Measurements from ENCODE around the gene NEURL1B.
"Not testable (repeated sequence)": the region's sequence is repeated elsewhere in the genome, so short reads cannot be mapped to it uniquely, and the experiment has no call there.

NEURL1B gene

GRCh38 chr5:172634106-172634899, 6.8 kb upstream of the NEURL1B start:
- DNase-seq (ENCODE audit: low read depth in 3 of 3) = no peak

DNA sequence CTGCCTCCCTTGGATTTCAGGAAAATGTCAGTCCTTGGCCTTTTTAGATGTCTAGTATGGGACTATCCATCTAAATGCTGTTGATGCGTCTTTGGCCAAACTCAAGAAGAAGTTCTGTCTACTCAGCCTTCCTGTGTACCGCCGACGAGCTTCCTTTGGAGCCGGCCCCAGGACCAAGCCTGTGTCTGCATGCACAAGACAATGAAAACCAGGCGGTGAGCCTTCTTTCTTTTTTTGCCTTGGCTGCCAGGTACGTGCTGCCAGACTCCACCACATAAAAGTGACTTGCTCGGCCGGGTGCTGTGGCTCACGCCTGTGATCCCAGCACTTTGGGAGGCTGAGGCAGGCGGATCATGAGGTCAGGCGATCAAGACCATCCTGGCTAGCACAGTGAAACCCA, 6.0 kb upstream of the NEURL1B start:
- DNase-seq (ENCODE audit: low read depth in 3 of 3) = no peak

DNA sequence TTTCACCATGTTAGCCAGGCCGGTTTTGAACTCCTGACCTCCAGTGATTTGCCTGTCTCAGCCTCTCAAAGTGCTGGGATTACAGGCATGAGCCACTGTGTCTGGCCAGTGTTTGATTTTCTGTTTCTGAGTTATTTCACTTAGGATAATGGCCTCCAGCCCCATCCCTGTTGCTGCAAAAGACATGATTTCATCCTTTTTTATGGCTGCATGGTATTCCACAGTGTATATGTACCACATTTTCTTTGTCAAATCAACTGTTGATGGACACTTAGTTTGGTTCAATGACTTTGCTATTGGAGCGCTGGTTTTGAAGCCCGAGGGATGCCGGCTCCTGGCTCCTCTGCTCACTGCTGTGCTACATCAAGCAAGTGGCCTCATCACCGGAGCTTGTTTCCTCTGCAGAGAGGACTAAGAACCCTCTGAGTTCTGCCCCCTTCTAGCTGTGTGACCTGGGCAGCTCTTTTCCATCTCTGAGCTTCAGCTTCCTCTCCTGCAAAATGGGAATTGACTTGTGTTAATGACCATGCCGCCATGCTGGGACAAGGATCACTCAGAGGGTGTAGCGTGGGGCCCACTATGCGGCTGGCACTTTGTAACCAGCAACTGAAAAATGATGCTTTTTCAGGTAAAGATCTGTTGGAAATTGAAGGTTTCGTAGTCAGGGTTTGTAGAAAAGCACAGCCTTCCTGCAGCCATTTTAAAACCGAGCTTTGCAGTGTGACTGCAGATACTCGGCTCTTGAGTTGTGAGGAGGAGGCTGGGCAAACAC, 4.6 kb upstream of the NEURL1B start:
- DNase-seq (ENCODE audit: low read depth in 3 of 3) = no peak

GRCh38 chr5:172637110-172637580, 3.9 kb upstream of the NEURL1B start:
- DNase-seq (ENCODE audit: low read depth in 3 of 3) = no peak

DNA sequence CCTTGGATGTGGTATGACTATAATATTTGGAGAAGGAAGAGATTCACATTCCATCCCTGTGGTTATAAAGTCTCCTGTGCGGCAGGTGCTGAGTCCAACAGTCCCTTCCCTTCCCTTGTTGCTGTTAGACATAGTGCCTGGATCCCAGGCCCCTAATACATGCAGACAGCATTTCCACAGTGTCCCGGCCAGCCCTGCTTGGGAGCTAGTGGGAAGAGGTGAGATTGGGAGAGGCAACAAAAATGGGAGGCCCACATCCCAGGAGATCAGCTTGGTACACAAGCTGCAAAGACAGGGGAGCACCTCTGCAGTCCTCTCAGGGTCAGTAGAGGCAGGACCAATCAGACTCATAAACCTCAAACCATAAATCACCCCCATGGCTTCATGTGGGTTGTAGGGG, 3.3 kb upstream of the NEURL1B start:
- DNase-seq (ENCODE audit: low read depth in 3 of 3) = no peak

GRCh38 chr5:172638209-172638768, 2.8 kb upstream of the NEURL1B start:
- no peak for DNase-seq (ENCODE audit: low read depth in 3 of 3)

DNA sequence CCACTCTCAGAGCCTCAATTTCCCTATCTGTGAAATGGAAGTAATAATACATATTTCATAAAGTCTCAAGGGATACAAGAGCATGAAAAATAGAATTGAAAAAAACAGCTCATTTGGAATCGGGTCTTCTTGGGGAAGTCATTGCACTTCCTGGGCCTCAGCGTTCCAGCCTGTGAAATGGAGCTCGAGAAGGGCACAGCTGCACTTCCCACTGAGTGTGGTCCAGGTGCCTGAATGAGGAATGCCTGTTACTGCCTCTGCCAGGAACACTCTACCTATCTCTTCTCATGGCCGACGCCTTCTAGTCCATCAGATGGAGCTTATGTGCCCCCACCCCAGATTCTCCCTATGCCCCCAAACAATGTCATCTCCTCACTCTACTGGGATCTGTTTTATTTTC, 924 bp upstream of the NEURL1B start:
- no peak for DNase-seq (ENCODE audit: low read depth in 3 of 3)

DNA sequence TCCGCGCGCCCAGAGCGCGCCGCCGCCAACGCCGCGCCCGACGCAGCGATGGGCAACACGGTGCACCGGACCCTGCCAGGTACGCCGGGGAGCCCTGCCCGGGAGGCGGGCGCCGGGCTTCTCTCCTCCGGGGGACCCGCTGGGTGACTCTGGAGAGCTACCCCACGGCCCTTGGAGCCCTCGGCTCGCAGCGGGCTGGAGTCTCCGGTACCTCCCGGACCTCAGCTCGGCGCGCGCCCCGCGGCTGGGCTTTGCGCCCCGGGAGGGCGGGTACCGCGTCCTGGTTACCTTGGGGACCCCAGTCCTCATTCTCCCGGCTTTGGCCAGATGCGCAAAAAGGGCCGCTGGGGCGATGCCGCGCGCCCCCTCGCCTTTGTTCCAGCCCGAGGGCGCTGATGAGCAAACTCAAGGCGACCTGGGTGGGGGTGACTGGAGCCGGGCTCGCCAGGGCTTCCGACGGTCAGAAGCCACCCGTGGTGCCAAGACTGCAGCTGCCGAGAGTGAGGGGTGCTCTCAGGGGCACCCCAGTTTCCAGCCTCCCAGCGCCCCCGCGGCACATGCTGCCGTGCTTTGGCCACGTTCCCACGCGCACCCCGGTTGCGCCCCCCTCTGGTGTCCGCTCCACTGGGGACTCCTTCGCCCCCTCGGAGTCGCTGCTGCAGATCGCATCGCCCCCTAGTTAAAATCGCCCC, 442 bp downstream of the NEURL1B start:
- DNase-seq (ENCODE audit: low read depth in 3 of 3) = no peak

DNA sequence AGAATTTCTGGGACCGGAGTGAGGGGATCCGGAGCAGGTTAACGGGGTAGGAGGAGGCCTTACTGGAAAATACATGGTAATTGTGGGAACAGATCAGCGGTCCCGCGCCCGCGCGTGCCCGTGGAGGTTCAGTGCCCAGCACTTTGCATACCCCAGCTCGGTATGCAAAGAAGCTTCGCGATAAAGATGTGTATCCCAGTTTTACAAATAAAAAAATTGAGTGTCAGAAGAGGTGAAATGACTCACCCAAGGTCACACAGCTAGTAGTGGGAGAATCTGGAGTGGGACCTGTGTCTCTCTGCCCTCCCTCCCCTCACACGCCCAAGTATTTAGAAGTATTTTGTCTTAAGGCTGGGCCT, 967 bp downstream of the NEURL1B start:
- no peak for DNase-seq (ENCODE audit: low read depth in 3 of 3)

DNA sequence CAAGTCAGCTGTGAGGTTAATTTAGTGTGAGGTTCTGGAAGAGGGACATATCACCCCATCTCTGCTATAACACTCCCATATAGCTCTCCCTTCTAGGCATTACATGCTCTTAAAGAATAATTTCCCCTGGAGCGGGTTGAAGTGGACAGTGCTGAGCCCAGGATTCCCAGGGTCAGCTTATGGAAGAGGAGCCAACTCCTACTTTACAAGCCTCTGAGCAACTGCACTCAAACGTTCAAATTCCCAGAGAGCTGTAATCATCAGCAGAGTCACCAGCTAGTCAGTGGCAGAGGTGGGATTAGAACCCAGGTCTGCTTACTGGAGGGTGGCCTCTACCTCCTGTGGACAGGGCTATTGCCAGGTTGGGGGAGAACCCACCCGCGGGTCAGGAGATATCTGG, 1.4 kb downstream of the NEURL1B start:
- no peak for DNase-seq (ENCODE audit: low read depth in 3 of 3)

- DNase-seq (ENCODE audit: low read depth in 3 of 3) = no peak
Measured at GRCh38 chr5:172642926-172643871, 2.1 kb downstream of the NEURL1B start.

- no peak for DNase-seq (ENCODE audit: low read depth in 3 of 3)
Measured at GRCh38 chr5:172644266-172644665, 3.2 kb downstream of the NEURL1B start.

GRCh38 chr5:172644711-172645110, 3.6 kb downstream of the NEURL1B start:
- DNase-seq (ENCODE audit: low read depth in 3 of 3) = no peak

DNA sequence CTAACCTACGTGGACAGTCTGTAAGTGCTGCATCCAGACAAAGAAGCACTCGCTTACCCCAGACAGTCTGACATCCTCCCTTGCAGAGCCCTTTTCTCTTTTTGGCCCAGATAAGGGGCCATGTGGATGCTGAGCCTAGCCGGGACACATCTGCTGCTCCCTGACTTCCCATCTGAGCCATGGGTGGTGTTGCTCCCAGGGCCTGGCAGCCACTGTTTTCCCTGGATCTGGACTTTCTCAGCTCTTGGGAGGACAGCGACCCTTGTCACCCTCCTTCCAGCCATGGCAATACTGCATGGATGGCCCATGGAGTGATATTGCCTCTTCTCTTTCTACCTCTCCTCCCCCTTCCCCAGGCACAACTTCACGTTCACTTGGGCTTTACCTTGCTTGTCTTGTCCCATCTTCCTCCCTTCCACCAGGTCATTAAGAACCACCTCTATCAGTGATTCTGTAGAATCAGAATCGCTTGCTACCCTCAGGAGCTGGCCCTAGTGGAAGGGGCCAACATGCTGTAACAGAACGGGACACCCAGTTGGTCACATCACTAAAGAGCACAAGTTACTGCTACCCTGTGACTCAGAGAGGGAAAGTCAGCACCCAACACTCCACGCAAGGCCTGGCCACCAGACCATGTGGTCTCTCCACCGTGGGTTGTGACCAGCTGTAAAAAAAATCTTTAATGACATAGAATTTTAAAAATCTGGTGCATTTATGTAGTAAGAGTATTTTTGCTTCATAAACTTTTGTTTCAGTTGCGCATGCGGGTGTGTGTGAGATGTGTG, 4.4 kb downstream of the NEURL1B start:
- no peak for DNase-seq (ENCODE audit: low read depth in 3 of 3)

- DNase-seq (ENCODE audit: low read depth in 3 of 3) = no peak
Measured at GRCh38 chr5:172646716-172647285, 5.7 kb downstream of the NEURL1B start.

- no peak for DNase-seq (ENCODE audit: low read depth in 3 of 3)
Measured at GRCh38 chr5:172647352-172648012, 6.4 kb downstream of the NEURL1B start.

- no peak for DNase-seq (ENCODE audit: low read depth in 3 of 3)
Measured at GRCh38 chr5:172648013-172648381, 6.9 kb downstream of the NEURL1B start.

DNA sequence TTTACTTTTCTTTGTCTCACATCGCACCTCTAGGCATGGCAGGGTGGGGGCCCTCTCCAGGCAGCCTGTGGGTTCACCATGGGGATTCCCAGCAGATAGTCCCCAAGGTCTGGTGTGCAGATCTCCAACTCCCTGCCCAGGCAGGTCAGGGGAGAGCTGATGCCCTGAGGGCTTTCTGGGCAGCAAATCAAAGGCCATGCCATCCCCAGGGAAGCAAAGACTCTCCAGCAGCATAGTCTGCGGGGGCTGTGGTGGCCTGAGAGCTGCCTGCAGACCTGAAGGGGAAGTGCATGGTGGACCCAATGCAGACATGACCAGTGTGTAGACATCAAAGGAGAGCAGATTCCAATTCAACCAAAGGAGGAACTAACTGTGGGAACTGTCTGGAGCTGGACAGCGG, 7.7 kb downstream of the NEURL1B start:
- no peak for DNase-seq (ENCODE audit: low read depth in 3 of 3)

- not testable (repeated sequence) for DNase-seq (ENCODE audit: low read depth in 3 of 3)
Measured at GRCh38 chr5:172656496-172656895, 15.4 kb downstream of the NEURL1B start.
